Gastrocnemius medialis (tissue), 4 donors: ENCODE results near the gene IFT81.

ENCODE experiments used
- CTCF ChIP-seq, 5 experiments: fragments of 450-650 bp in 3 of 5; fragments of 200-600 bp in 2 of 5; sonication (generic) in 2 of 5; IDR thresholded peaks in 4 of 5; conservative IDR thresholded peaks in 1 of 5; 1 replicate in 4 of 5; 2 replicates in 1 of 5; pipeline ENCODE4 v1.5.1; 2016 to 2019; ENCODE audit warnings: antibody characterized with exemption in 5 of 5, mild to moderate bottlenecking in 3 of 5, moderate library complexity in 3 of 5
- POLR2A ChIP-seq, 2 donors: fragments of 450-650 bp; IDR thresholded peaks; one replicate each; pipeline ENCODE4 v1.6.1; 2017; ENCODE audit warnings: antibody characterized with exemption in 2 of 2, mild to moderate bottlenecking in 2 of 2, moderate library complexity in 2 of 2

DNA sequence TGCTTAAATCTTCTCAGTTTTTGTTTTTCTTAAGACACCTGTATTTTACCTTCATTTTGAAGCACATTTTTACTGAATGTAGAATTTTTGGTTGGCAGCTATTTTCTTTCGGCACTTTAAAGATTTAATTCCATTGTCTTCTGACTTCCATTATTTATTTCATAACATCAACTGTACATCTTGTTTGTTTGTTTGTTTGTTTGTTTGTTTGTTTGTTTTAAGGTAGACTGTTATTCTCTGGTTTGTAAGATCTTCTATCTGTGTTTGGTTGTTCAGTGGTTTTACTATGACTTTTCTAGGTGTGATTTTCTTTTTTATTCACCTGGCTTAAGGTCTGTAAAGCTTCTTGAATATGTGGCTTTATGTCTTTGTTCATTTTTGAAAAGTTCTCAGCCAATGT, 61.9 kb downstream of the IFT81 start:
- TF ChIP-seq POLR2A (IDR thresholded peaks at IDR 0.05) (no peak), CTCF (IDR thresholded peaks at IDR 0.05 in 4 of 5, conservative IDR thresholded peaks at IDR 0.05 in 1 of 5) (no peak)
